K562 (cell line): ENCODE measurements around the gene TYROBP.

Source experiments
- CTCF ChIP-seq, 3 experiments: IDR thresholded peaks in 2 of 3; conservative IDR thresholded peaks in 1 of 3; 2 replicates each; pipeline ENCODE4 v1.5.1; 2011 to 2012; ENCODE audit warnings: low read length in 3 of 3, mild to moderate bottlenecking in 3 of 3, control low read depth in 2 of 3, improper control_type of control experiment in 1 of 3, inconsistent platforms in 1 of 3, low read depth in 1 of 3, mixed read lengths in 1 of 3, moderate library complexity in 1 of 3; ENCODE audit not compliant: insufficient read depth in 2 of 3
- HDAC2 ChIP-seq: fragments of 450-650 bp; IDR thresholded peaks from 2 replicates; pipeline ENCODE4 v1.6.1; 2016; ENCODE audit warnings: mild to moderate bottlenecking
- HINFP ChIP-seq: fragments of 450-650 bp; conservative IDR thresholded peaks from 2 replicates; pipeline ENCODE4 v1.6.1; 2016; ENCODE audit warnings: missing genetic modification characterization, low read depth, mild to moderate bottlenecking, control low read depth, missing compliant biosample characterization
- MAX ChIP-seq: sonication (generic); formaldehyde crosslinking; IDR thresholded peaks from 2 replicates; pipeline ENCODE4 v1.9.0; 2022; ENCODE audit warnings: mild to moderate bottlenecking, missing genetic modification reagents
- MCM3 ChIP-seq: fragments of 450-650 bp; IDR thresholded peaks from 2 replicates; pipeline ENCODE4 v1.6.1; 2016
- NFE2 ChIP-seq: IDR thresholded peaks from 2 replicates; pipeline ENCODE4 v1.6.1; 2014; ENCODE audit warnings: antibody characterized with exemption, low read depth
- PTBP1 ChIP-seq: fragments of 200-400 bp; formaldehyde crosslinking; IDR thresholded peaks from 2 replicates; pipeline ENCODE4 v1.6.1; 2017; ENCODE audit warnings: low read depth, low read length
- RB1 ChIP-seq: fragments of 450-650 bp; IDR thresholded peaks from 2 replicates; pipeline ENCODE4 v1.6.1; 2017; ENCODE audit warnings: low read depth, mild to moderate bottlenecking
- ZNF232 ChIP-seq: sonication (generic); formaldehyde crosslinking; IDR thresholded peaks from 2 replicates; pipeline ENCODE4 v1.8.0; 2022; ENCODE audit warnings: mild to moderate bottlenecking, missing genetic modification reagents

GRCh38 chr19:35861640-35862160 lies 46.4 kb downstream of the TYROBP start:
- TF ChIP-seq MCM3: no peak
- no peak for TF ChIP-seq CTCF (IDR thresholded peaks at IDR 0.05 in 2 of 3, conservative IDR thresholded peaks at IDR 0.05 in 1 of 3; ENCODE audit: insufficient read depth in 2 of 3, low read depth in 1 of 3, low read length in 3 of 3)
- no peak for TF ChIP-seq HDAC2
- TF ChIP-seq PTBP1: no peak
- TF ChIP-seq ZNF232 (CRISPR knock-in tag): no peak
- no peak for TF ChIP-seq MAX (CRISPR knock-in tag)
- TF ChIP-seq NFE2: no peak
- no peak for TF ChIP-seq RB1
- TF ChIP-seq HINFP (tag): no peak
